Measurements from ENCODE around the gene WDR82. TPM values are rescaled to one million over a fixed set of nuclear protein-coding genes. Genes with fewer than 3 reads are reported as not detected.

The WDR82 gene, protein sequence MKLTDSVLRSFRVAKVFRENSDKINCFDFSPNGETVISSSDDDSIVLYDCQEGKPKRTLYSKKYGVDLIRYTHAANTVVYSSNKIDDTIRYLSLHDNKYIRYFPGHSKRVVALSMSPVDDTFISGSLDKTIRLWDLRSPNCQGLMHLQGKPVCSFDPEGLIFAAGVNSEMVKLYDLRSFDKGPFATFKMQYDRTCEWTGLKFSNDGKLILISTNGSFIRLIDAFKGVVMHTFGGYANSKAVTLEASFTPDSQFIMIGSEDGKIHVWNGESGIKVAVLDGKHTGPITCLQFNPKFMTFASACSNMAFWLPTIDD
- 50.0 to 59.3 TPM (median 55.6 TPM) in 5 replicates for total RNA-seq (2022; extraction: Qiagen RNA extraction; ENCODE audit: low read depth)

DNA sequence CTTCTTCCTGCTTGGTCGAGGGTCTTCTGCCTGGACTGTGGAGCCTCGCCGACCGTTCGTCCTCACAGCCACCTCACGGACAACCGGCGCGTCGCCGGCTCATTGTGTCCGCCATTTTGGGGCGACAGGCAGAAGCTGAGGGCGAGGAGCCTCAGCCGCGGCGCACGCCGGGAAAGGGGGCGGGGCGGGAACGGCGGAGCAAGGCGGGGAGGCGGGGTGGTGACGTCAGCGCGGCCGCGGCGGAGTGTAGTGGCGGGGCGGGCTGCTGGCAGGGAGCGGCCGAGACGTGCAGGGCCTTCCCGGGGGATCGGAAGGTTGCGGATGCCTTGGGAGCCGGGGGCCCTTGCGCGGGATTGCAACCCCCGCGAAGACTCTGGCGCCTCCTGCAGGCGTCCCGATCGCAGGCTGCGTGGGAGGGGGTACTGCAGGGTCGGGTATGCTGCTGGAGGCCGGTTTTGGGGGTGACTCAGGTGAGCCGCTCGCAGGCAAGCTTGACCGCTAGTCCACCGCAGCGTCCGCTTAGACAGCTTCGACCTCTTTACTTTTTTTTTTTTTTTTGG is at the start of gene WDR82:
WDR82 (minus strand) TSS at position 140 of the 560 bp plus-strand sequence. CDS start 288 bp downstream, outside the sequence.

DNA sequence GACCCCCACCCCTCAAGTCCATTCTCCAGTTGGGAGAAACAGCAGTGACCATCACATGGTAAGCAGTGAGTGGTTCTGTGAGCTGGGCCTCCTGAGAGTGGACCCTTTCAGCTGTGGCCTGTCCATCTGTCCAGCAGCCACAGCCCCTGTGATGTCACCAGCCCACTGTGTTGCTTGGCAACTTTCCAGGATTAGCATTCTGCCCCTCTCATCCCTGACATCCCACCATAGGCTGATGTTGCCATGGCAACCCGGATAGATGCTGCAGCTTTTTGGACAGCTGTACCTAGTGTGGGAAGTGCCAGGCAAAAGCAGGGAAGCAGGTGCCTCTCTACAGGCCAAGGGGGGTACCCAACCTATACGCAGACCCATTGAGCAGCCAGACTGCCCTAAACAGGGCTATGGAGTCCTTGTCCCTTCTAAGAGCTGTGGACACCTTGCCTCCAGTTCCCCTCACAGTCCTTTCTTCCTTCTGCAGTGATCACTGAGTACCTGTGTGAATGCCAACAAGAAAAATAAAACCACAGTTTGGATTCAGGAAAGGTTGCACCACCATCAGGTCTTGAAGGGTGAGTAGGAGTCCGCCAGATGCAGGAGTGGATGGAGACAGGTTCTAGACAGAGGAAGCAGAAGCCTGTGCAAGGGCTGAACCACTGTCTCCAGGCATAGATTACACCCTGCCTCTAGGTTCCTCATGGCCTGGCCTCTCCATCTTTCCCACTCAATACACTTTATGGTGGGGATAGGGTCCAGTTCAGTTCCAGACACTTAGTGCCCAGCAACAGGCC is 37.7 kb upstream of the WDR82 start, which contains the start of gene DNAH1:
DNAH1 (plus strand) TSS at position 343 of the 788 bp plus-strand sequence. CDS start 6,124 bp downstream, outside the sequence.

DNA sequence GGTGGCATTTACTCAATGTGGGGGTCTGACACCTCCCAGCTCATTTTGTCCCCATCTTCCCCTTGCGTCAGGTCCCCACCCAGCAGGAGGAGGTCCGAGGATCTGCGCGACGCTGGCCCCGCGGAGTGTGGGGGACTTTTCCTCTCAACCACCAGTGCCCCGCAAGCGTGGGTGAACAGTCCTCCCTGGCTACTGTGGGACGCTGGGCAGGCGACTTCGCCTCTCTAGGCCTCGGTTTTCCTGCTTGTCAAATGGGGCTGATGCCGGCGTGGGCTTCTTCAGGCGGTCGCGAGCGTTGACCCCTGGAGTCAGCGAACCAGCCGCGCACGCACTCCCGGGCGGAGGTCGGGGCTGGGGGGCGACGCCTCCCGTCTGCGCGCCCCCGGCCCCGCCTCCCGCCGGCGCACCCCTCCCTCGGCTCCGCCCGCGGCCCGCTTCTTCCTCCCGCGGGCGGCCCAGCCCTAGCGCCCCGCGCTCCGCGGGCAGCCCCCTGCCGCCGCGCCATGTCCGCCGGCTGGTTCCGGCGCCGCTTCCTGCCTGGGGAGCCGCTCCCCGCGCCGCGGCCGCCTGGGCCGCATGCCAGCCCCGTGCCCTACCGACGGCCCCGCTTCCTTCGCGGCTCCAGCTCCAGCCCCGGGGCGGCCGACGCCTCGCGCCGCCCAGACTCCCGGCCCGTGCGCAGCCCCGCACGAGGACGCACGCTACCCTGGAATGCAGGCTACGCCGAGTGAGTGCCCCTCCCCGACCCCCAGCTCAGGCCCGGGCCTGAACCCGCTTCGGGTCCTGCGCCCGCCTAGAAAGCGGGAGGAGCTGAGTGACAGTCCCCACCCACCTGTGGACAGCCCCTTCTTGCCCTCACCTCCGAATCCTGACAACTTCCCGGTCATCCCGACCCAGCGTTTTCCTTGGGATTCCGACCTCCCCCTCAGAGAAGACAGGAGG is 32.9 kb downstream of the WDR82 start, which contains the start of gene PPM1M:
PPM1M (plus strand) TSS at position 438 of the 942 bp plus-strand sequence; CDS start at position 504, 66 bp downstream.

GRCh38 chr3:52238761-52239701 is 39.4 kb downstream of the WDR82 start, which contains the start of gene TWF2:
TSS of gene TWF2 (minus strand) at chr3:52239158. CDS start at chr3:52239016, 142 bp downstream.

DNA sequence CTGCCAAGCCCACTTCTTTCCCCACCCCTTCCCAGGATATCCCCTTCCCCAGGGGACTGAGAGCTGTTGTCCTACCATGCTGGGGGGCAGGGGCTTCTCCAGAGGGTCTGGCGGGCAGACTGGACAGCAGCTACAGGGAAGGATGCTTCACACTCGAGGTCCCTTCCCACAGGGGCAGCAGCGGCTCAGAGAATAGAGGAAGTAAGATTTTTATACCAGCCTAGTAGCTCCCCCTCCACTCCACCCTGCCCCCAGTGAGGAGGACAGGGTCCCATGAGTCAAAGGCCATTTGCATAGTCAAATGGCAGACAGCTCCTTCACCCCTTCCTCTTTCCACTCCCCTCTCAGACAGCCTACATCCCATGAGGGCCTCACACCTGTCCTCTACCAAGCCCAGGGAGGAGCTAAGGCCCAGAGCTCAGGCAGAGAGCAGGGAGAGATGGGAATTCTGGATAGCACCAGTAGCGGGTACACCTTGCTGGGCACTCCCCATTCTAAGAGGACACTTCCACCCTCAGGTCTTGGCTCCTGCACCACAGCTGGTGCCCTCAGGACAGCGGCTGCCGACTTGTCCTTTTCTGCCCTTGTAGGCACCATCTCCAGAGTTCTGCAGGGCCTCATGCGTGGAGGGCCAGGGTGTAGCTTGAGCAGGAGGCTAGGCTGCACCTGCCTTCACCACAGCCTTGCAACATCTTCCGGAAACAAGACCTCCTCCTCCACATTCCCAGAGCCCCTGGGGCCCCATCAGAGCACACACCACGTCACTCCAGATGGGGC is 52.8 kb downstream of the WDR82 start, which contains the start of gene TLR9:
TLR9 (minus strand) TSS at position 194 of the 777 bp plus-strand sequence; CDS start at position 78, 116 bp downstream.

Other genes with a start within 250 kb of the WDR82 start
- 14.3 to 16.0 TPM (median 14.8 TPM) in 5 replicates for gene DUSP7, start 222.1 kb downstream of the WDR82 start, total RNA-seq (2022; extraction: Qiagen RNA extraction; ENCODE audit: low read depth)
- 15.5 to 20.4 TPM (median 17.8 TPM) in 5 replicates for gene POC1A, start 124.2 kb downstream of the WDR82 start, total RNA-seq (2022; extraction: Qiagen RNA extraction; ENCODE audit: low read depth)
- 49.5 to 55.6 TPM (median 52.5 TPM) in 5 replicates for gene ALAS1, start 80.5 kb downstream of the WDR82 start, total RNA-seq (2022; extraction: Qiagen RNA extraction; ENCODE audit: low read depth)
- gene TLR9, start 53.0 kb downstream of the WDR82 start, total RNA-seq (2022; extraction: Qiagen RNA extraction; ENCODE audit: low read depth), result 0.06 TPM in 1 of 5 replicates, not detected in the others
- gene TWF2, start 39.5 kb downstream of the WDR82 start, total RNA-seq (2022; extraction: Qiagen RNA extraction; ENCODE audit: low read depth), result 59.9 to 79.9 TPM (median 69.8 TPM) in 5 replicates
- 3.9 to 5.7 TPM (median 5.0 TPM) in 5 replicates for gene PPM1M, start 32.9 kb downstream of the WDR82 start, total RNA-seq (2022; extraction: Qiagen RNA extraction; ENCODE audit: low read depth)
- 3.6 to 4.8 TPM (median 4.3 TPM) in 5 replicates for gene GLYCTK, start 9.2 kb upstream of the WDR82 start, total RNA-seq (2022; extraction: Qiagen RNA extraction; ENCODE audit: low read depth)
- gene DNAH1, start 37.7 kb upstream of the WDR82 start, total RNA-seq (2022; extraction: Qiagen RNA extraction; ENCODE audit: low read depth), result 0.72 to 1.1 TPM (median 0.85 TPM) in 5 replicates
- 32.8 to 40.9 TPM (median 40.1 TPM) in 5 replicates for gene BAP1, start 131.4 kb upstream of the WDR82 start, total RNA-seq (2022; extraction: Qiagen RNA extraction; ENCODE audit: low read depth)
- gene PHF7, start 132.0 kb upstream of the WDR82 start, total RNA-seq (2022; extraction: Qiagen RNA extraction; ENCODE audit: low read depth), result 2.5 to 3.4 TPM (median 3.0 TPM) in 5 replicates
- 0.03 to 0.30 TPM (median 0.09 TPM) in 5 replicates for gene SEMA3G, start 166.5 kb upstream of the WDR82 start, total RNA-seq (2022; extraction: Qiagen RNA extraction; ENCODE audit: low read depth)
- gene TNNC1, start 175.4 kb upstream of the WDR82 start, total RNA-seq (2022; extraction: Qiagen RNA extraction; ENCODE audit: low read depth), result 1.2 to 2.0 TPM (median 1.4 TPM) in 5 replicates
- gene NISCH, start 177.0 kb upstream of the WDR82 start, total RNA-seq (2022; extraction: Qiagen RNA extraction; ENCODE audit: low read depth), result 10.2 to 16.1 TPM (median 14.6 TPM) in 5 replicates
- not detected in 5 replicates for gene STAB1, start 216.7 kb upstream of the WDR82 start, total RNA-seq (2022; extraction: Qiagen RNA extraction; ENCODE audit: low read depth)